H1 (cell line): ENCODE measurements around the gene CP. TPM values are rescaled to one million over a fixed set of nuclear protein-coding genes. Genes with fewer than 3 reads are reported as not detected.

Experiments used
- CTCF ChIA-PET: fragments of 300-600 bp; sonication (Branson Sonifier 250); formaldehyde crosslinking; loops from one replicate; lab custom pipeline; 2021; ENCODE audit not compliant: partially characterized antibody; lab: Charles Lee
- POLR2A ChIA-PET: fragments of 300-600 bp; sonication (Branson Sonifier 250); formaldehyde crosslinking; loops from one replicate; lab custom pipeline; 2021; ENCODE audit warnings: inconsistent platforms; ENCODE audit not compliant: partially characterized antibody; lab: Charles Lee
- DNase-seq, 2 experiments: peaks; one replicate each; pipeline versions ENCODE4 v3.0.0 to v3.0.0-alpha.2; 2010 to 2022; ENCODE audit warnings: low spot score in 2 of 2, low read depth in 1 of 2, mixed read lengths in 1 of 2
- FAIRE-seq: peaks from 2 replicates; lab custom pipeline; 2011; peaks lifted over from hg19 to GRCh38; lab: Jason Lieb, UNC
- H2AFZ ChIP-seq: 2 replicates; pipeline ENCODE4 v1.8.1; 2012; ENCODE audit warnings: low read length, inconsistent platforms
- H2AK5ac ChIP-seq: 2 replicates; pipeline ENCODE4 v1.6.1; 2013; ENCODE audit warnings: low read depth, low read length
- H2BK120ac ChIP-seq: replicated peaks from 2 replicates; pipeline ENCODE3; 2013; ENCODE audit warnings: low read depth, low read length, inconsistent platforms
- H2BK12ac ChIP-seq: 2 replicates; pipeline ENCODE4 v1.6.1; 2013; ENCODE audit warnings: low read depth, low read length
- H2BK15ac ChIP-seq: 2 replicates; pipeline ENCODE4 v1.6.1; 2013; ENCODE audit warnings: low read length
- H2BK20ac ChIP-seq: 2 replicates; pipeline ENCODE4 v1.6.1; 2013; ENCODE audit warnings: low read length
- H2BK5ac ChIP-seq: 2 replicates; pipeline ENCODE4 v1.6.1; 2013; ENCODE audit warnings: low read depth, low read length
- H3K14ac ChIP-seq: 2 replicates; pipeline ENCODE4 v1.6.1; 2013; ENCODE audit warnings: inconsistent platforms; ENCODE audit not compliant: insufficient read length
- H3K18ac ChIP-seq: 2 replicates; pipeline ENCODE4 v1.6.1; 2013; ENCODE audit warnings: low read length; ENCODE audit errors: extremely low read depth
- H3K23ac ChIP-seq: 2 replicates; pipeline ENCODE4 v1.6.1; 2013; ENCODE audit warnings: inconsistent platforms; ENCODE audit not compliant: insufficient read length
- H3K23me2 ChIP-seq: 2 replicates; pipeline ENCODE4 v1.6.1; 2013; ENCODE audit warnings: low read depth, low read length
- H3K27ac ChIP-seq: 2 replicates; pipeline ENCODE4 v1.6.1; 2011; ENCODE audit warnings: low read depth, low read length, inconsistent platforms
- H3K27me3 ChIP-seq, 4 experiments: replicated peaks in 1 of 4; 1 replicate in 1 of 4; 2 replicates in 3 of 4; pipeline versions ENCODE4 v1.6.1 to v1.8.1; 2011 to 2013; ENCODE audit warnings: low read length in 3 of 4, mild to moderate bottlenecking in 3 of 4, inconsistent platforms in 2 of 4, mixed read lengths in 2 of 4, moderate library complexity in 1 of 4; ENCODE audit not compliant: control insufficient read depth in 3 of 4, insufficient read depth in 3 of 4; ENCODE audit errors: extremely low read depth in 1 of 4
- H3K36me3 ChIP-seq, 4 experiments: 2 replicates each; pipeline versions ENCODE4 v1.6.1 to v1.8.1; 2011 to 2013; ENCODE audit warnings: mild to moderate bottlenecking in 4 of 4, low read length in 3 of 4, moderate library complexity in 2 of 4, control low read depth in 1 of 4, inconsistent platforms in 1 of 4; ENCODE audit not compliant: insufficient read depth in 4 of 4, control insufficient read depth in 2 of 4
- H3K4ac ChIP-seq: replicated peaks from 2 replicates; pipeline ENCODE3; 2013; ENCODE audit warnings: low read length, low read depth, mixed read lengths, inconsistent platforms; ENCODE audit not compliant: insufficient read length
- H3K4me1 ChIP-seq, 4 experiments: replicated peaks in 1 of 4; 1 replicate in 1 of 4; 2 replicates in 3 of 4; pipeline versions ENCODE4 v1.6.1 to v1.8.1; 2011 to 2013; ENCODE audit warnings: low read length in 3 of 4, inconsistent platforms in 2 of 4, mixed read lengths in 1 of 4; ENCODE audit not compliant: insufficient read depth in 4 of 4, control insufficient read depth in 3 of 4
- H3K4me2 ChIP-seq, 2 experiments: 2 replicates each; pipeline versions ENCODE4 v1.6.1 to v1.8.1; 2011 to 2013; ENCODE audit warnings: low read depth in 2 of 2, low read length in 2 of 2, control low read depth in 1 of 2, inconsistent platforms in 1 of 2, mild to moderate bottlenecking in 1 of 2; ENCODE audit not compliant: insufficient read depth in 1 of 2
- H3K4me3 ChIP-seq, 4 experiments: fragments of 200-600, 300-600 bp in 1 of 4; sonication (generic), shearing (Covaris generic), sonication (Bioruptor Twin) in 1 of 4; 2 replicates each; pipeline versions ENCODE4 v1.5.1 to v1.8.1; 2011 to 2016; ENCODE audit warnings: low read length in 4 of 4, low read depth in 3 of 4, control low read depth in 2 of 4, inconsistent platforms in 2 of 4, mild to moderate bottlenecking in 2 of 4, mixed read lengths in 1 of 4, moderate library complexity in 1 of 4; ENCODE audit not compliant: insufficient read depth in 2 of 4; ENCODE audit errors: extremely low read depth in 1 of 4
- H3K56ac ChIP-seq: replicated peaks from 2 replicates; pipeline ENCODE3; 2013; ENCODE audit warnings: low read depth, mild to moderate bottlenecking, mixed read lengths, low read length, inconsistent platforms; ENCODE audit not compliant: insufficient read length
- H3K79me1 ChIP-seq: 2 replicates; pipeline ENCODE4 v1.6.1; 2013; ENCODE audit warnings: low read depth, low read length, control low read depth
- H3K79me2 ChIP-seq, 2 experiments: 2 replicates each; pipeline versions ENCODE4 v1.6.1 to v1.8.1; 2012 to 2013; ENCODE audit warnings: low read length in 2 of 2, mild to moderate bottlenecking in 2 of 2, inconsistent platforms in 1 of 2; ENCODE audit not compliant: insufficient read depth in 2 of 2, control insufficient read depth in 1 of 2
- H3K9ac ChIP-seq, 4 experiments: replicated peaks in 1 of 4; 1 replicate in 1 of 4; 2 replicates in 3 of 4; pipeline versions ENCODE4 v1.6.1 to v1.8.1; 2011 to 2013; ENCODE audit warnings: low read depth in 3 of 4, low read length in 3 of 4, control low read depth in 2 of 4, mild to moderate bottlenecking in 2 of 4, moderate library complexity in 2 of 4, inconsistent platforms in 1 of 4; ENCODE audit errors: extremely low read depth in 1 of 4
- H3K9me3 ChIP-seq, 2 experiments: 2 replicates each; pipeline versions ENCODE4 v1.6.1 to v1.8.1; 2012 to 2013; ENCODE audit warnings: mild to moderate bottlenecking in 2 of 2, moderate library complexity in 2 of 2, control low read depth in 1 of 2, inconsistent platforms in 1 of 2, low read depth in 1 of 2, low read length in 1 of 2, mixed read lengths in 1 of 2; ENCODE audit not compliant: insufficient read depth in 2 of 2
- H4K20me1 ChIP-seq, 2 experiments: replicated peaks in 1 of 2; 2 replicates each; pipeline versions ENCODE3 to v1.8.1; 2011 to 2013; ENCODE audit warnings: inconsistent platforms in 2 of 2, low read length in 2 of 2, mild to moderate bottlenecking in 1 of 2; ENCODE audit not compliant: insufficient read depth in 2 of 2, control insufficient read depth in 1 of 2
- H4K5ac ChIP-seq: 2 replicates; pipeline ENCODE4 v1.6.1; 2013; ENCODE audit warnings: low read length, low read depth, mixed read lengths, inconsistent platforms; ENCODE audit not compliant: insufficient read length
- H4K8ac ChIP-seq: 2 replicates; pipeline ENCODE4 v1.8.0; 2013; ENCODE audit warnings: mild to moderate bottlenecking, moderate library complexity, low read length, inconsistent platforms; ENCODE audit not compliant: insufficient read depth; ENCODE audit errors: extremely low read depth
- H4K91ac ChIP-seq: replicated peaks from 2 replicates; pipeline ENCODE3; 2013; ENCODE audit warnings: low read length, mixed read lengths, inconsistent platforms; ENCODE audit not compliant: insufficient read length
- CHD1 ChIP-seq: IDR thresholded peaks from 2 replicates; pipeline ENCODE4 v1.6.1; 2012; ENCODE audit warnings: low read depth, low read length, improper control_type of control experiment
- EZH2 ChIP-seq: fragments of 200-600 bp; sonication (generic); IDR thresholded peaks from 2 replicates; pipeline ENCODE4 v1.7.1; 2012; ENCODE audit warnings: low read depth, mild to moderate bottlenecking, moderate library complexity, low read length, inconsistent platforms; ENCODE audit not compliant: severe bottlenecking
- GABPA ChIP-seq: IDR thresholded peaks from 2 replicates; pipeline ENCODE4 v1.6.1; 2011; ENCODE audit warnings: mild to moderate bottlenecking, low read length, moderate library complexity, borderline replicate concordance; ENCODE audit not compliant: insufficient read depth
- MAFK ChIP-seq: IDR thresholded peaks from 2 replicates; pipeline ENCODE4 v1.6.1; 2012; ENCODE audit warnings: low read depth, mild to moderate bottlenecking, improper control_type of control experiment, low read length
- NANOG ChIP-seq: IDR thresholded peaks from 2 replicates; pipeline ENCODE4 v1.6.1; 2011; ENCODE audit warnings: low read length, low read depth, mild to moderate bottlenecking, inconsistent platforms; ENCODE audit not compliant: insufficient read depth, poor library complexity, severe bottlenecking
- SP2 ChIP-seq: IDR thresholded peaks from 2 replicates; pipeline ENCODE4 v1.6.1; 2012; ENCODE audit warnings: mild to moderate bottlenecking, low read length, inconsistent platforms
- SP4 ChIP-seq: IDR thresholded peaks from 2 replicates; pipeline ENCODE4 v1.6.1; 2012; ENCODE audit warnings: low read length, inconsistent platforms
- YY1 ChIP-seq: IDR thresholded peaks from 2 replicates; pipeline ENCODE4 v1.6.1; 2011; ENCODE audit warnings: low read depth, mild to moderate bottlenecking, low read length
- ZNF274 ChIP-seq: IDR thresholded peaks from 2 replicates; pipeline ENCODE4 v1.7.0; 2012; ENCODE audit warnings: low read length, borderline replicate concordance; ENCODE audit errors: extremely low read depth
- WGBS, 2 experiments: shearing (Covaris generic) in 1 of 2; methylation state at CpG; one replicate each; pipeline versions ENCODE4 v1.1.6 to v1.1.7; 2013 to 2015; ENCODE audit warnings: low lambda C conversion rate in 2 of 2, mixed read lengths in 2 of 2, inconsistent platforms in 1 of 2, low coverage in 1 of 2, missing lambda C conversion rate in 1 of 2; ENCODE audit not compliant: insufficient replicate concordance in 2 of 2, insufficient coverage in 1 of 2, insufficient read length in 1 of 2; ENCODE audit errors: extremely low coverage in 1 of 2, missing lambda C conversion rate in 1 of 2; 5-methylcytosine and 5-hydroxymethylcytosine counted together
- polyA plus RNA-seq, 7 experiments: library from polyadenylated mRNA; depleted of rRNA in 3 of 7; stranded (reverse) in 5 of 7; unstranded in 2 of 7; fragments of >200 nt in 5 of 7; fragments of 200-250 nt in 2 of 7; gene quantifications; 1 replicate in 5 of 7; 2 replicates in 1 of 7; 4 replicates in 1 of 7; pipeline versions ENCODE4 v1.2.1 to v1.2.3, GENCODE V29; 2011 to 2013; ENCODE audit warnings: missing spikeins in 2 of 7, mixed read lengths in 2 of 7
- total RNA-seq: library from RNA; stranded (reverse); fragmentation: NEBNext Ultra II Directional; extraction: Animal tissue kit (Norgen Biotek cat#: 25700); gene quantifications from 2 replicates; pipeline ENCODE4 v1.2.1, GENCODE V29; 2021

CP gene
- total and polyA plus RNA-seq, 2 of the 8 experiments (the other 6 are each of a cell fraction or from before 2014, with no cell fraction given), result 0.32 to 2.6 TPM

GRCh38 chr3:149180057-149180573 is 41.5 kb downstream of the CP start:
- H3K56ac ChIP-seq, result no peak overlapping the region
- peaks cover 5 to 10% of the 10 kb centered on the region in 2 experiments; a peak in 3 of 4 replicates for H3K9me3 ChIP-seq
- POLR2A ChIA-PET, result interaction anchor here (2.0 to 2.1 kb wide), 2 partner anchors 15 to 17 kb away, joined by 5 to 6 read pairs; no protein-coding TSS in a partner anchor
- H3K23ac ChIP-seq, result no peak overlapping the region
- no peaks in the 10 kb centered on the region for H3K79me2 ChIP-seq
- H3K79me1 ChIP-seq, result no peaks in the 10 kb centered on the region
- H4K20me1 ChIP-seq, result no peaks in the 10 kb centered on the region
- H4K5ac ChIP-seq, result no peak overlapping the region
- H4K91ac ChIP-seq, result no peak overlapping the region
- no peak overlapping the region for H3K18ac ChIP-seq
- H2BK5ac ChIP-seq, result no peak overlapping the region
- FAIRE-seq (no peak), DNase-seq (no peak)
- H2AFZ ChIP-seq, result no peak overlapping the region
- H3K9ac ChIP-seq, result no peak overlapping the region
- peak overlapping the region; percentile 13 for H3K4ac ChIP-seq
- peak overlapping the region; percentile 77; the same call in 1 of the 2 replicates for H2BK12ac ChIP-seq
- H3K4me2 ChIP-seq, result no peak overlapping the region
- 91% methylated on average over 7 of the region's 7 CpGs; no CpG with 5 or more reads in 1 of the 2 experiments for WGBS, 2 experiments
- peak overlapping the region; percentile 44; the same call in 1 of the 2 replicates for H2BK20ac ChIP-seq
- H3K4me1 ChIP-seq, result no peaks in the 10 kb centered on the region
- peaks cover 0 to 26% (median 10%) of the 10 kb centered on the region in 4 experiments; a peak in 3 of 8 replicates for H3K36me3 ChIP-seq
- H3K14ac ChIP-seq, result no peak overlapping the region
- no peaks in the 10 kb centered on the region for H3K27me3 ChIP-seq
- no peak overlapping the region for H3K4me3 ChIP-seq
- H4K8ac ChIP-seq, result no peak overlapping the region
- H2BK120ac ChIP-seq, result no peak overlapping the region
- H2BK15ac ChIP-seq, result no peak overlapping the region; the same call in 1 of the 2 replicates
- no peak overlapping the region for H2AK5ac ChIP-seq
- H3K27ac ChIP-seq, result no peak overlapping the region
- H3K23me2 ChIP-seq, result no peaks in the 10 kb centered on the region; the same call in 1 of the 2 replicates
- CTCF ChIA-PET, result interaction anchor here (0.6 to 0.7 kb wide), 3 partner anchors 116 to 301 kb away, joined by 3 to 4 read pairs (median 3); no protein-coding TSS in a partner anchor
- TF ChIP-seq SP2 (no peak), GABPA (no peak), ZNF274 (no peak), YY1 (no peak), SP4 (no peak), NANOG (no peak), MAFK (no peak), EZH2 (no peak), CHD1 (no peak)
